Peyer's patch (tissue), 4 donors: ENCODE measurements around the gene ARHGEF7.

Source experiments
- POLR2A ChIP-seq, 2 donors: fragments of 450-650 bp; IDR thresholded peaks; one replicate each; pipeline ENCODE4 v1.5.1; 2017; ENCODE audit warnings: antibody characterized with exemption in 2 of 2, mild to moderate bottlenecking in 2 of 2, moderate library complexity in 2 of 2
- TF ChIP-seq, protein P1 (sequence below), 6 experiments: fragments of 450-650 bp in 4 of 6; fragments of 200-600 bp in 2 of 6; sonication (generic) in 1 of 6; IDR thresholded peaks; one replicate each; pipeline ENCODE4 v1.5.1; 2017 to 2019; ENCODE audit warnings: antibody characterized with exemption in 6 of 6, mild to moderate bottlenecking in 3 of 6, moderate library complexity in 1 of 6

DNA sequence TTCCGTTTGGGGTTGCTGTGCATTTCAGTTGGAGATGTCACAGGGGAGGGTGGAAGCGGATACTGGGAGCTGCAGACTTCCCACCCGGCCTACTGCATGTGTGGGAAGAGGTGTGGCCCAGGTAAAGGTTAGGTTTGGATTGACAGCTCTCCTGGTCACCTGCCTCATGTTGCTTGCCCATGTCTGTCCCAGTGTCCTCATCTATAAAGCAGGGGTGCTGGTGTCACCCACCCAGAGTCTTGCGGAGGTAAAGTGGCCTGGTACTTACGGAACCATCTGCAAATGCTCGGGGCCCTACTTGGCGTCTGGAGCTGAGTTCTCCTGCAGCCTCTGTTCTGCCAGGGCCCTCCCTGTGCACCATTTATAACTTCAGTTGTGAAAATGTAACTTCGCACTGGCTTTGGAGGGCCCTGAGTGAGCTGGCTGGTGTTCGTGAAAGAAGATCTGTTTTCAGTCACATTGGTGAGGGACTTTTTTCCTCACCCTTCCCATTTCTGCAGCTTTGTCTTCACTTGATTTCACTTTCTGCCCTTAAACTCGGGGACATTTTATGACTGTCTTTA is 140.2 kb downstream of the ARHGEF7 start:
- no peak for TF ChIP-seq POLR2A (IDR thresholded peaks at IDR 0.05)
- TF ChIP-seq, protein P1, sequence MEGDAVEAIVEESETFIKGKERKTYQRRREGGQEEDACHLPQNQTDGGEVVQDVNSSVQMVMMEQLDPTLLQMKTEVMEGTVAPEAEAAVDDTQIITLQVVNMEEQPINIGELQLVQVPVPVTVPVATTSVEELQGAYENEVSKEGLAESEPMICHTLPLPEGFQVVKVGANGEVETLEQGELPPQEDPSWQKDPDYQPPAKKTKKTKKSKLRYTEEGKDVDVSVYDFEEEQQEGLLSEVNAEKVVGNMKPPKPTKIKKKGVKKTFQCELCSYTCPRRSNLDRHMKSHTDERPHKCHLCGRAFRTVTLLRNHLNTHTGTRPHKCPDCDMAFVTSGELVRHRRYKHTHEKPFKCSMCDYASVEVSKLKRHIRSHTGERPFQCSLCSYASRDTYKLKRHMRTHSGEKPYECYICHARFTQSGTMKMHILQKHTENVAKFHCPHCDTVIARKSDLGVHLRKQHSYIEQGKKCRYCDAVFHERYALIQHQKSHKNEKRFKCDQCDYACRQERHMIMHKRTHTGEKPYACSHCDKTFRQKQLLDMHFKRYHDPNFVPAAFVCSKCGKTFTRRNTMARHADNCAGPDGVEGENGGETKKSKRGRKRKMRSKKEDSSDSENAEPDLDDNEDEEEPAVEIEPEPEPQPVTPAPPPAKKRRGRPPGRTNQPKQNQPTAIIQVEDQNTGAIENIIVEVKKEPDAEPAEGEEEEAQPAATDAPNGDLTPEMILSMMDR (IDR thresholded peaks at IDR 0.05), result no peak
